ENCODE results near the gene TP63.
A peak's percentile ranks its signal among the peaks of the same experiment; 100 is the strongest.

TP63 gene

DNA sequence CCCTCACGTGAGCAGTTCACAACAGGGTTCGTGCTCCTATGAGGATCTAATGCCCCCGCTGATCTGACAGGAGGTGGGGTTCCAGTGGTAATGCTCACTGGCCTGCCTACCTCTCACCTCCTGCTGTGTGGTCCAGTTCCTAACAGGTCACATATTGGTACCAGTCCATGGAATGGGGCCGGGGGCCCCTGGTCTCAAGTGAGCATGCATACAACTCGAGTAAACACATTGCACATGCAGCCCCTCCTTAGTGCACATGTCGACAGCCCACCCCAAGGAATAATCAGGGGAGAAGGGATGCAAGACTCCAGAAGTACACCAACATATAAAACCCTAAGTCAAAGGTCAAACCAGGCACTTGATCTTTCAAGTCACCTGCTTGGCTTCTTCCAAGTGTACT, 127.0 kb downstream of the TP63 start:
- no peak overlapping the region for H4K91ac ChIP-seq (ENCODE audit: low read depth, low read length)
- WGBS (ENCODE audit: extremely low coverage, insufficient coverage, insufficient read length) = no CpG with 5 or more reads among the region's 6 CpGs
- no peak overlapping the region for H3K4me3 ChIP-seq (ENCODE audit: low read depth, low read length)
- H2BK5ac ChIP-seq (ENCODE audit: low read depth, low read length, poor library complexity) = no peak overlapping the region
- peaks cover 0 to 2% of the 10 kb centered on the region in 2 experiments for H3K4me1 ChIP-seq (ENCODE audit: control insufficient read depth in 1 of 2, insufficient read depth in 2 of 2, low read length in 2 of 2)
- no peak overlapping the region for H3K18ac ChIP-seq (ENCODE audit: low read length)
- H4K12ac ChIP-seq (ENCODE audit: low read depth, low read length) = no peak overlapping the region
- no peaks in the 10 kb centered on the region for H3K79me2 ChIP-seq (ENCODE audit: control insufficient read depth, insufficient read depth, low read length, poor library complexity)
- no peak overlapping the region for H3K4ac ChIP-seq (ENCODE audit: low read depth, low read length)
- H2BK12ac ChIP-seq (ENCODE audit: low read length) = no peak overlapping the region
- H3K27ac ChIP-seq (ENCODE audit: low read depth, low read length) = no peak overlapping the region
- DNase-seq = no peak
- H4K8ac ChIP-seq (ENCODE audit: low read depth, low read length) = no peak overlapping the region
- no peaks in the 10 kb centered on the region for H3K36me3 ChIP-seq (ENCODE audit: control insufficient read depth in 1 of 2, insufficient read depth in 2 of 2, low read length in 2 of 2)
- no peak overlapping the region for H3K14ac ChIP-seq (ENCODE audit: low read length)
- peaks cover 5% of the 10 kb centered on the region for H3K79me1 ChIP-seq (ENCODE audit: low read length)
- no peaks in the 10 kb centered on the region for H3K27me3 ChIP-seq (ENCODE audit: insufficient read depth, low read length)
- H3K4me2 ChIP-seq (ENCODE audit: low read length) = no peak overlapping the region
- H2BK120ac ChIP-seq (ENCODE audit: insufficient read depth, low read length, poor library complexity) = no peak overlapping the region
- no peaks in the 10 kb centered on the region for H3K9me3 ChIP-seq (ENCODE audit: insufficient read depth, low read depth, low read length)
- H2AK5ac ChIP-seq (ENCODE audit: low read length) = no peak overlapping the region
- no peak overlapping the region for H3K23ac ChIP-seq (ENCODE audit: low read length)
- H3K9ac ChIP-seq (ENCODE audit: low read length) = no peak overlapping the region
- no peak overlapping the region for H2AFZ ChIP-seq (ENCODE audit: insufficient read depth, low read length, poor library complexity)

DNA sequence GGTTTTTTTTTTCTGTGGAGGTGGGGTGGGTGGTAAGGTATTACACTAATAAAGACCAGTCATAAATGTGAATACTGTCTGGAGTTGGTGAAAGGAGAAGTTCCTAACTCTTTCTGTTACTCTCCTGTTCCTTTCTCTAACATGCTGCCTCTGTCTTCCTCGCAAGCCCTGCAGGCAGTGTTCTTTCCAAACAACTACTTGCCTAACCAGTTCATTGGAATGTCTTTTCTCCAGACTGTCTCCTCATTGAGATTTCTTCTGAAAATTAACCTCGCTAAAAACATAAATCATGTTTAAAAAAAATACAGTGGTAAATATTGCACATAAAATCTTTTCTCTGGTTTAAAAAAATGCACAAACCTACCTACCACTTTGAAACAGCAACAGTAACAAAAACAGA, 135.2 kb downstream of the TP63 start:
- Histone ChIP-seq H2BK5ac (ENCODE audit: low read depth, low read length, poor library complexity) (no peak overlapping the region), H2AK5ac (ENCODE audit: low read length) (no peak overlapping the region), H3K4me3 (ENCODE audit: low read depth, low read length) (no peak overlapping the region), H4K12ac (ENCODE audit: low read depth, low read length) (no peak overlapping the region), H3K4me2 (ENCODE audit: low read length) (no peak overlapping the region), H3K23ac (ENCODE audit: low read length) (no peak overlapping the region), H3K27ac (ENCODE audit: low read depth, low read length) (peak overlapping the region; percentile 77), H4K8ac (ENCODE audit: low read depth, low read length) (no peak overlapping the region), H3K14ac (ENCODE audit: low read length) (no peak overlapping the region), H3K4me1 (ENCODE audit: control insufficient read depth in 1 of 2, insufficient read depth in 2 of 2, low read length in 2 of 2) (peaks cover 2 to 5% of the 10 kb centered on the region in 2 experiments), H2BK120ac (ENCODE audit: insufficient read depth, low read length, poor library complexity) (no peak overlapping the region), H3K9ac (ENCODE audit: low read length) (no peak overlapping the region), H2AFZ (ENCODE audit: insufficient read depth, low read length, poor library complexity) (no peak overlapping the region), H3K18ac (ENCODE audit: low read length) (no peak overlapping the region), H4K91ac (ENCODE audit: low read depth, low read length) (no peak overlapping the region), H3K79me1 (ENCODE audit: low read length) (peaks cover 5% of the 10 kb centered on the region), H3K36me3 (ENCODE audit: control insufficient read depth in 1 of 2, insufficient read depth in 2 of 2, low read length in 2 of 2) (no peaks in the 10 kb centered on the region), H3K27me3 (ENCODE audit: insufficient read depth, low read length) (no peaks in the 10 kb centered on the region), H3K4ac (ENCODE audit: low read depth, low read length) (no peak overlapping the region), H2BK12ac (ENCODE audit: low read length) (no peak overlapping the region), H3K9me3 (ENCODE audit: insufficient read depth, low read depth, low read length) (no peaks in the 10 kb centered on the region), H3K79me2 (ENCODE audit: control insufficient read depth, insufficient read depth, low read length, poor library complexity) (no peaks in the 10 kb centered on the region)
- no CpG with 5 or more reads among the region's 2 CpGs for WGBS (ENCODE audit: extremely low coverage, insufficient coverage, insufficient read length)
- peak; percentile 60 to 85 for DNase-seq

DNA sequence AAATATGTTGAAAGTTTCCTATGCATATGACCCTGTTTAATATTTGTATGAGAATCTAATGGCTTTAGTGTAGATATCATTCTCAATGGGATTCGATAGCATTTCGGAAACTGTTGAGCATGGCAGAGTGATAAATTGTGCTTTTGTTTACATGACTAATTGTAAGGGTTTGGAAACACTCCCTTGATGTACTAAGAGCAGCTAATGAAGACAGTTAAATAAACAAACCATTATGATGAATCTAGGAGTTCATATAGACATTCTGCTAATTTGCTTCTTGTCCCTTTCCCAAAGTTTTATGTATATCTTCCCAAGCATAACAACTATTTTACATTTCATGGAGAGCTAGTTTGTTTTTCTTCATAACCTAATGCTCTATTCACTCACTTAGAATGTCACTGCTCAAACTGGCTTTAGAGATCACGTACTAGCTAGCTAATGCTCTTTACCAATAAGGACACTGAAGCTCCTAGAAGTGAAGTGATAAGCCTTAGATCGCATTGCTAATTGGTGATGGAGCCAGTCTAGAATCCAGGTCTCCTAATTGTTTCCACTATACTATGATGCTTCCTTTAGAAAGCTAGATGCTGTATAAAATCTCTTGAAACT, 140.8 kb downstream of the TP63 start:
- Histone ChIP-seq H2AK5ac (ENCODE audit: low read length) (no peak overlapping the region), H3K4me3 (ENCODE audit: low read depth, low read length) (no peak overlapping the region), H2BK120ac (ENCODE audit: insufficient read depth, low read length, poor library complexity) (no peak overlapping the region), H2BK5ac (ENCODE audit: low read depth, low read length, poor library complexity) (no peak overlapping the region), H3K4me2 (ENCODE audit: low read length) (no peak overlapping the region), H3K9me3 (ENCODE audit: insufficient read depth, low read depth, low read length) (no peaks in the 10 kb centered on the region), H3K4ac (ENCODE audit: low read depth, low read length) (no peak overlapping the region), H3K14ac (ENCODE audit: low read length) (no peak overlapping the region), H3K9ac (ENCODE audit: low read length) (no peak overlapping the region), H3K36me3 (ENCODE audit: control insufficient read depth in 1 of 2, insufficient read depth in 2 of 2, low read length in 2 of 2) (no peaks in the 10 kb centered on the region), H3K4me1 (ENCODE audit: control insufficient read depth in 1 of 2, insufficient read depth in 2 of 2, low read length in 2 of 2) (peaks cover 0 to 4% of the 10 kb centered on the region in 2 experiments), H3K27me3 (ENCODE audit: insufficient read depth, low read length) (no peaks in the 10 kb centered on the region), H3K27ac (ENCODE audit: low read depth, low read length) (no peak overlapping the region), H3K79me2 (ENCODE audit: control insufficient read depth, insufficient read depth, low read length, poor library complexity) (no peaks in the 10 kb centered on the region), H4K12ac (ENCODE audit: low read depth, low read length) (no peak overlapping the region), H2AFZ (ENCODE audit: insufficient read depth, low read length, poor library complexity) (no peak overlapping the region), H4K8ac (ENCODE audit: low read depth, low read length) (no peak overlapping the region), H3K18ac (ENCODE audit: low read length) (no peak overlapping the region), H2BK12ac (ENCODE audit: low read length) (no peak overlapping the region), H3K79me1 (ENCODE audit: low read length) (no peaks in the 10 kb centered on the region), H4K91ac (ENCODE audit: low read depth, low read length) (no peak overlapping the region), H3K23ac (ENCODE audit: low read length) (no peak overlapping the region)
- no peak for DNase-seq
- WGBS (ENCODE audit: extremely low coverage, insufficient coverage, insufficient read length) = no CpG with 5 or more reads among the region's 4 CpGs

DNA sequence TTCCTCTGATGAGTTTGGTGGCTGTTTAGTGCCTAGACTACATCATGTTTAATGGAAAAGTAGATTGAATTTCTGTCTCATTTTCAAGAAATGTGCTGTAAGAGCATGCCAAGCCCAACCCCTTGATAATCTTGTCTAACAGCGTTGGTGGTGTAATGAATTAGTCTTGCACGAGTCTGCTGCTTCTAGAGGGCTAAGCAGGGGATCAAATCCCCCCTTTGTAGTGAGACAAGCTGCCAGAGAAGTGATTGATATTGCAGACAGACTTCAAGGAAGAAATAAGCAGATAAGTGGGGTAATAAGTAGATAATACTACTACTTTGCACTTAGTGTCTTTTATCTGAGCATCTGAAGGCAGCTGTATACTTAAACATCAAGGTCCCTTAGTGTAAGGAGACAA, 141.4 kb downstream of the TP63 start:
- Histone ChIP-seq H3K4ac (ENCODE audit: low read depth, low read length) (no peak overlapping the region), H3K79me1 (ENCODE audit: low read length) (no peaks in the 10 kb centered on the region), H3K4me2 (ENCODE audit: low read length) (no peak overlapping the region), H2BK5ac (ENCODE audit: low read depth, low read length, poor library complexity) (no peak overlapping the region), H3K18ac (ENCODE audit: low read length) (no peak overlapping the region), H2BK120ac (ENCODE audit: insufficient read depth, low read length, poor library complexity) (no peak overlapping the region), H3K36me3 (ENCODE audit: control insufficient read depth in 1 of 2, insufficient read depth in 2 of 2, low read length in 2 of 2) (no peaks in the 10 kb centered on the region), H2AFZ (ENCODE audit: insufficient read depth, low read length, poor library complexity) (no peak overlapping the region), H3K9me3 (ENCODE audit: insufficient read depth, low read depth, low read length) (no peaks in the 10 kb centered on the region), H3K4me3 (ENCODE audit: low read depth, low read length) (no peak overlapping the region), H3K27ac (ENCODE audit: low read depth, low read length) (peak overlapping the region; percentile 57), H3K9ac (ENCODE audit: low read length) (no peak overlapping the region), H3K79me2 (ENCODE audit: control insufficient read depth, insufficient read depth, low read length, poor library complexity) (no peaks in the 10 kb centered on the region), H3K14ac (ENCODE audit: low read length) (no peak overlapping the region), H2BK12ac (ENCODE audit: low read length) (no peak overlapping the region), H2AK5ac (ENCODE audit: low read length) (no peak overlapping the region), H4K8ac (ENCODE audit: low read depth, low read length) (no peak overlapping the region), H3K23ac (ENCODE audit: low read length) (no peak overlapping the region), H3K4me1 (ENCODE audit: control insufficient read depth in 1 of 2, insufficient read depth in 2 of 2, low read length in 2 of 2) (peaks cover 0 to 4% of the 10 kb centered on the region in 2 experiments), H3K27me3 (ENCODE audit: insufficient read depth, low read length) (no peaks in the 10 kb centered on the region), H4K12ac (ENCODE audit: low read depth, low read length) (no peak overlapping the region), H4K91ac (ENCODE audit: low read depth, low read length) (no peak overlapping the region)
- DNase-seq = peak; percentile 30 to 60
- WGBS (ENCODE audit: extremely low coverage, insufficient coverage, insufficient read length) = no CpG with 5 or more reads among the region's 2 CpGs

Data from trophoblast cell (in vitro differentiated cells and primary cell).